A673 (cell line): ENCODE data around the gene ADAMTS14.

ENCODE experiments used
- CTCF ChIP-seq: fragments of 300-800, 200-600 bp; sonication (generic); conservative IDR thresholded peaks from 2 replicates; pipeline ENCODE4 v1.5.1; 2017; ENCODE audit warnings: low read depth, mild to moderate bottlenecking, antibody characterized with exemption, low read length, moderate library complexity, mixed read lengths
- EZH2 ChIP-seq: fragments of 200-600 bp; sonication (generic); IDR thresholded peaks from 2 replicates; pipeline ENCODE4 v1.6.1; 2017; ENCODE audit warnings: borderline replicate concordance, low read depth, mild to moderate bottlenecking, mixed read lengths, antibody characterized with exemption, low read length; ENCODE audit not compliant: poor library complexity, severe bottlenecking

- no peak for TF ChIP-seq CTCF
- TF ChIP-seq EZH2 = no peak
Observed at GRCh38 chr10:70685455-70685911, 13.2 kb downstream of the ADAMTS14 start.
